ENCODE measurements around the gene RNF5. TPM values are rescaled to one million over a fixed set of nuclear protein-coding genes. Genes with fewer than 3 reads are reported as not detected.

The RNF5 gene
- total RNA-seq, 4 donors from 2014 or later = 46.5 to 68.0 (median 52.8) TPM

DNA sequence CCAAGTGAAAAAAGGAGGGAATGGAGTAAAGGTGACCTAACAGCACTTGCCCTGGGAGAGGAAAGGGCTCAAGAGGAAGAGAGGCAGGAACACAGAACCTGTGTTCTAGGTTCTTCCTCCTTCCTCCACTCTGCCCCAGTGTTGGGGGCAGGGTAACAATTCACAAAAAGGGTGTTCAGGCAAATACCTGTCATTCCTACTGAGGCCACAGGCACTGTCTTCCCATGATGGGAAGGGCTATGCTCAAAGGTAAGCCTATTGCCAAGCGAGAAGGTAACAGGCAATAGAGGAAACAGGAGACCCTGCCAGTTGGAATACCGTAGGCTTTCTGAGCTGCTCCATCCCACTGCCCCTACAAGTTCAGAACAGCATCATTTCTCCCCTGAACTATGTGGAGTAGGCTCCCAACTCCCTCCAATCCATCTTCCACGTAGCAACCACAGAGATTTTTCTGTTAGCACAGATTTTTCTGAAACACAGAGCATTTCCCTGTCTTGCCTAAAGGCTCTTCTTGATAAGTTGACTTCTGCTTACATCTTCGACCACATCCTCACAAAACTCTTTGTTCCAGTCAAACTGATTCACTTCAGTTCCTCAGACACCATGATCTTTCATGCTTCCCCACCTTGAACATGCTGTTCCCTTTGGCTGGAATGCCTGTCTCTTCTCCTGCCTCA is 5.0 kb upstream of the RNF5 start:
- TF ChIP-seq, protein P1, sequence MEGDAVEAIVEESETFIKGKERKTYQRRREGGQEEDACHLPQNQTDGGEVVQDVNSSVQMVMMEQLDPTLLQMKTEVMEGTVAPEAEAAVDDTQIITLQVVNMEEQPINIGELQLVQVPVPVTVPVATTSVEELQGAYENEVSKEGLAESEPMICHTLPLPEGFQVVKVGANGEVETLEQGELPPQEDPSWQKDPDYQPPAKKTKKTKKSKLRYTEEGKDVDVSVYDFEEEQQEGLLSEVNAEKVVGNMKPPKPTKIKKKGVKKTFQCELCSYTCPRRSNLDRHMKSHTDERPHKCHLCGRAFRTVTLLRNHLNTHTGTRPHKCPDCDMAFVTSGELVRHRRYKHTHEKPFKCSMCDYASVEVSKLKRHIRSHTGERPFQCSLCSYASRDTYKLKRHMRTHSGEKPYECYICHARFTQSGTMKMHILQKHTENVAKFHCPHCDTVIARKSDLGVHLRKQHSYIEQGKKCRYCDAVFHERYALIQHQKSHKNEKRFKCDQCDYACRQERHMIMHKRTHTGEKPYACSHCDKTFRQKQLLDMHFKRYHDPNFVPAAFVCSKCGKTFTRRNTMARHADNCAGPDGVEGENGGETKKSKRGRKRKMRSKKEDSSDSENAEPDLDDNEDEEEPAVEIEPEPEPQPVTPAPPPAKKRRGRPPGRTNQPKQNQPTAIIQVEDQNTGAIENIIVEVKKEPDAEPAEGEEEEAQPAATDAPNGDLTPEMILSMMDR (IDR thresholded peaks at IDR 0.05; ENCODE audit: low read depth) = no peak

DNA sequence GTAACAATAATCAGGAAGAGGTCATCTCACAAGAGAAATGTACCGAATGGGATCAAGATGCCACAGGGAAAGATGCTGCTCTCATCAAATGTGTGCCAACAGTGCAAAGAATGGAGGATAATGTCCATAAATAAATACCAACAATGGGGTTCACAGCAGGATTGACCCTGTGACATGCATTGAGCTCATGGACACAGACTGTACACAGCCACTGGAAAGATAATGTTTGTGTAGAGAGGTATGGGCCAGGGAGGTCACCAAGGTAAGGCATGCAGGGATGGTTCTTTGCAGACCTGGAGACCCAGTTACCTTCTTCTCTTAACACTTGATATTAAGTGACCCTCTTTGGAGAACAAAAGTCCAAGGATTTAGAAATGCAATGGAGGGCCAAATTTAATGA is 3.8 kb upstream of the RNF5 start:
- TF ChIP-seq, protein P1 (IDR thresholded peaks at IDR 0.05; ENCODE audit: low read depth) = no peak

DNA sequence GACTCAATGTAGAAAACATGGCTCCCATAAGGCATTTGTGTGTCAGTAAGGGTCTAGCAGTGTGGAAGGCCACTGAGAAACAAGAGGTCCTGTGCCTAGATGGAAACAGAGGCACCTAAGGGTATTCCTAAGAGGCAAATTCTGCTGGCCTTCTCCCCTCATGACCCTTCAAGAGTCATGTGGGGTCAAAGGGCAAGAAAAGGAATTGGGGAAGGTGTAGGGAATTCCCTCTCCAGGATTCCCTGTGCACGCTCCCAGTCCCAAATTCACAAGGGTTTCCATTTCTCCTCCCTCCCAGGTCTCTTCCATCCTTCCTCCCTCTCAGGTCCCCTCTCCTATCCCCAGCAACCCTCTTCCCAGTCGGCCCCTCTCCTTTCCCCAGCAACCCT is 2.9 kb upstream of the RNF5 start:
- TF ChIP-seq, protein P1 (IDR thresholded peaks at IDR 0.05; ENCODE audit: low read depth) = no peak

DNA sequence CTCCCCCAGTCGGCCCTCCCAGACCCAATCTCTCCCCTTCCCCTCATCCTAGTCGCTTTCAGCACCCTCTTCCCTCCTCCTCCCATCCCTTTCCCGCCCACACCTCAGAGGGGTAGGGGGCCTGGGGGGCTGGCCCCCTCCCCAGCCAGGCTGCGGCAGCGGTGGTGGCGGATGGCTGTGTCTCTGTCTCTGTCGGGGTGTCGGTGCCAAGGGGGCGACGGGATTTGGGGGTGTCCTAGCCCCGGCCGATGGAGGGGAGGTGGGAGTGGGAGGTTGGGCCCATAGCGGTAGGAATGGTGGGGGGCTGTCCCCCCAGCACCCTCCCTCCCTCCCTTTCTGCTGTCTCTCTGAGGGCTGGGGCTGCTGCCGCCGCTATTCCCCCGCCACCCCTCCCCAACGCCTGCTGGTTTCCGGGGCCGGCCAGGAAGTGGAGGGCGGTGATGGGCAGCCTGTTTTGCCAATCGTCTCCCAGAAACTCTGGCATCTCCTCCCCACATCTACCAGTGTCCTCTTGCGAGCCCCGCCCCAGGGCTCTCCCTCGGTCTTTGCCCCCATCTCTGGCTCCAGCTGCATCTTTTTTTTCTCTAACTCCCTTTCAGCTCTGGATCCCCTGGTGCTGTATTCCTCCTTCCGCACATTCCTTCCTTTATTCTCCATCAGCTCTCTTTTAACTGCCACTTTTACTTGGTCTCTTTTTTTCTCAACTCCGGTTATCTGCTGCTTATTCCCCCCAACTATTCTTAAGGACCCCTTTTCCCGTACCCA is 2.3 kb upstream of the RNF5 start, which contains the start of gene AGPAT1:
TSS of gene AGPAT1 (minus strand) at position 374 of the 765 bp plus-strand sequence. CDS start 4,588 bp downstream, outside the sequence.
- TF ChIP-seq, protein P1 (IDR thresholded peaks at IDR 0.05; ENCODE audit: low read depth) = no peak

DNA sequence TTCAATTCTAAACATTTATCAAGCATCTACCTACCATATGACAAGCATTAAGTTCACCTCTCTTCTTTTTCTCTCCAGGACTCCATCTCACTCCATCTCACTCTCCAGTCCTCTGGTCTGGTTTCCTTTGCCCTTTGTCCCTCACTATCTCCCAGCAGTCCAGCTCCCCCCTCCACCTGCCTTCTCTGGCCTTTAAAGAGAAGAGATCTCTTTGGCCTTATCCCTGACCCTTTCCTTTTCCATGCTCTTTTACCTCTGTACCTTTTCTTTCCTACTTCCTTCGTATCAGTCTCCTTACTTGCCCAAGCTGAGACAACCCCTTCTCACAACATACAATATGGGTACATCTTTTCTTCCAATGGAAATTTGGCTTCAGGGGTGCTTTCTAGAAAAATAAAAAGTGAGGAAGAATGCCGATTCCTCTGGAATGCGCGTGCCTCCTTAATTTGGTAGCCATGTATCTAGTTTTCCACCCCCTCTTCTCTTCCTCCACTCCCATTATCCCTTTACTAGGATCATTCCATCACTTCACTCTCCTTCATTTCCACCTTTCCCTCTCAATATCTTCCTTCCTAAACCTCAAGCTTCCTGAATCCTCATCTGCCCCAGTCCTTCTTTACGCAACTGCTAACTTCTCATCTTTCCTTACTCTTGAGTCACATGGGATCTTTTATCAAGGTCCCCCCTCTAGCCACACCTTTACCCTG is 1.6 kb upstream of the RNF5 start:
- TF ChIP-seq, protein P1 (IDR thresholded peaks at IDR 0.05; ENCODE audit: low read depth) = no peak

DNA sequence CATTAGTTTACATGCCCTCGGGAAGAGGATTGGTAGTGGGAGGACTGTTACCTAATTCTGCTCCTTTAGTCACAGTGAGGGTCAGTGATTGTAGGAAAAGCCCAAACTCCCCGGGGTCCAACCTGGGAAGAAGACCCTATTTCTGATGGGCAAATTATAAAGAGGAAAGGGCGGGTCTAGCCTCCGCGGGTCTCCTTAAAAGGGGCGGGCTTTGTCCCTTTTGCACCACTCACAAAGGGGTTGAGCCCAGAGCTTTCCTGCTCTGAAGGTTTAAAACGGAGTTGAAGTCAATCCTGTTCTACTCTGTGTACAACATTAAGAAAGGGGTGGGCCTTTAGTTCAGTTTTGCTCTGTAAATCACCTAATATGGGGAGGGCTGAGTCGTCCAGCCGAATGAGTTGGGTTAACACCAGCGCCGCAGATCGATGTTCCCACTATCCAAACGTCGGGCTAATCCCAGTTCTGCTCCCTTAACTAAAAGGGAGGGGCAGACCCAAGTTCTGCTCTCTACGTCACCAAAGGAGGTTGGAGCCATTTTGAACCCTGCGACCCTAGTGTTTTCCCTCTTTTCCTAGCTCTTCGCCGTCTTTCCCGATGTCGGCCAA is 920 bp upstream of the RNF5 start:
- TF ChIP-seq, protein P1 (IDR thresholded peaks at IDR 0.05; ENCODE audit: low read depth) = no peak
